Adrenal gland (tissue), 5 donors: ENCODE results near the gene PTPN1.

ENCODE experiments used
- POLR2A ChIP-seq, 2 donors: fragments of 450-650 bp; IDR thresholded peaks; one replicate each; pipeline ENCODE4 v1.6.1; 2017; ENCODE audit warnings: antibody characterized with exemption in 2 of 2, mild to moderate bottlenecking in 2 of 2, moderate library complexity in 1 of 2
- TF ChIP-seq, protein P1 (sequence below), 6 experiments: fragments of 450-650 bp in 4 of 6; fragments of 200-600 bp in 2 of 6; sonication (generic) in 1 of 6; IDR thresholded peaks; 1 replicate in 5 of 6; 2 replicates in 1 of 6; pipeline versions ENCODE4 v1.5.1 to v1.8.0; 2016 to 2021; ENCODE audit warnings: antibody characterized with exemption in 6 of 6, mild to moderate bottlenecking in 2 of 6, moderate library complexity in 1 of 6
- donor health status: DM: no; HTN: no; CAD: no.

DNA sequence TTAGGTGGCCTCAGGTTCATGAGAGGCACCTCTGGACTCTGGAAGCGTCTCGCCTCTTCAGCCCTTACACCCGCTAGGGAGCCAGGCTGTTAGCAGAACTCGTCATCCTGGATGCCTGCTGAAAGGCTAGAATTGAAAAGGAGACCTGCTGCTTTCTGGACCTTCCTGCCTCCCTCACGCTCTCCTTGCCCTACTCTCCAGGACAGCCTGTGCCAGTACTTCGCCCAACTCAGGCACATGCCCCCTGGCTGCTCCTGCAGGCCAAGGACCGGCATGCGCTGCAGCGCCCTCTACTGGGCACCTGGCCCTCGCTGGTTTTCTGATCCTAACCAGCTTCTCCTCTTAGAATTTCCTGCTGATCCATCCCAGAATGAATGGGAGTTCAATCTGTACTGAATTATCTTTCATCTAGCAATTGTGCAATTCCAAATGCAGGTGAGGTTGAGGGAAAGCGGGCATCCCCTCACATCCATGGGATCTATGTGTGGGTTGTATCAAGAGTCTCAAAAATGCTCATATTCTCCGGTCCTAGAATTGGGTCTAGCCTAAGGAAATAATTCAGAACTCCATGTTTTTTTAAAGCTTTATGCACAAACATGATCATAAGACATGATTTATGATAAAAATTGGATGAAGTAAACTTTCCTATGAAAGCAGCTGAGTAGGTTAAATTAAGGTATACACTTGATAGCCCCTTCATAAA lies 78.0 kb downstream of the PTPN1 start:
- TF ChIP-seq, protein P1, sequence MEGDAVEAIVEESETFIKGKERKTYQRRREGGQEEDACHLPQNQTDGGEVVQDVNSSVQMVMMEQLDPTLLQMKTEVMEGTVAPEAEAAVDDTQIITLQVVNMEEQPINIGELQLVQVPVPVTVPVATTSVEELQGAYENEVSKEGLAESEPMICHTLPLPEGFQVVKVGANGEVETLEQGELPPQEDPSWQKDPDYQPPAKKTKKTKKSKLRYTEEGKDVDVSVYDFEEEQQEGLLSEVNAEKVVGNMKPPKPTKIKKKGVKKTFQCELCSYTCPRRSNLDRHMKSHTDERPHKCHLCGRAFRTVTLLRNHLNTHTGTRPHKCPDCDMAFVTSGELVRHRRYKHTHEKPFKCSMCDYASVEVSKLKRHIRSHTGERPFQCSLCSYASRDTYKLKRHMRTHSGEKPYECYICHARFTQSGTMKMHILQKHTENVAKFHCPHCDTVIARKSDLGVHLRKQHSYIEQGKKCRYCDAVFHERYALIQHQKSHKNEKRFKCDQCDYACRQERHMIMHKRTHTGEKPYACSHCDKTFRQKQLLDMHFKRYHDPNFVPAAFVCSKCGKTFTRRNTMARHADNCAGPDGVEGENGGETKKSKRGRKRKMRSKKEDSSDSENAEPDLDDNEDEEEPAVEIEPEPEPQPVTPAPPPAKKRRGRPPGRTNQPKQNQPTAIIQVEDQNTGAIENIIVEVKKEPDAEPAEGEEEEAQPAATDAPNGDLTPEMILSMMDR (IDR thresholded peaks at IDR 0.05) = peak; percentile 80 to 90 (median 83)
- TF ChIP-seq POLR2A (IDR thresholded peaks at IDR 0.05) = no peak
